Hematopoietic multipotent progenitor cell treated with erythropoietin and hydrocortisone succinate and interleukin-3 and kit ligand, for 8 days (in vitro differentiated cells): ENCODE results near the gene SARDH.

Source experiments
- DNase-seq: peaks from one replicate; pipeline ENCODE4 v3.0.0-alpha.2; 2015

The SARDH gene

GRCh38 chr9:133701321-133701980 is 36.7 kb downstream of the SARDH start:
- no peak for DNase-seq

GRCh38 chr9:133700819-133701320 is 37.3 kb downstream of the SARDH start:
- DNase-seq = no peak

- no peak for DNase-seq
These were observed 38.6 kb downstream of the SARDH start for GRCh38 chr9:133699546-133699945.

- no peak for DNase-seq
These were observed 42.1 kb downstream of the SARDH start for GRCh38 chr9:133696071-133696472.

GRCh38 chr9:133694686-133695085 is 43.5 kb downstream of the SARDH start:
- DNase-seq = no peak

DNA sequence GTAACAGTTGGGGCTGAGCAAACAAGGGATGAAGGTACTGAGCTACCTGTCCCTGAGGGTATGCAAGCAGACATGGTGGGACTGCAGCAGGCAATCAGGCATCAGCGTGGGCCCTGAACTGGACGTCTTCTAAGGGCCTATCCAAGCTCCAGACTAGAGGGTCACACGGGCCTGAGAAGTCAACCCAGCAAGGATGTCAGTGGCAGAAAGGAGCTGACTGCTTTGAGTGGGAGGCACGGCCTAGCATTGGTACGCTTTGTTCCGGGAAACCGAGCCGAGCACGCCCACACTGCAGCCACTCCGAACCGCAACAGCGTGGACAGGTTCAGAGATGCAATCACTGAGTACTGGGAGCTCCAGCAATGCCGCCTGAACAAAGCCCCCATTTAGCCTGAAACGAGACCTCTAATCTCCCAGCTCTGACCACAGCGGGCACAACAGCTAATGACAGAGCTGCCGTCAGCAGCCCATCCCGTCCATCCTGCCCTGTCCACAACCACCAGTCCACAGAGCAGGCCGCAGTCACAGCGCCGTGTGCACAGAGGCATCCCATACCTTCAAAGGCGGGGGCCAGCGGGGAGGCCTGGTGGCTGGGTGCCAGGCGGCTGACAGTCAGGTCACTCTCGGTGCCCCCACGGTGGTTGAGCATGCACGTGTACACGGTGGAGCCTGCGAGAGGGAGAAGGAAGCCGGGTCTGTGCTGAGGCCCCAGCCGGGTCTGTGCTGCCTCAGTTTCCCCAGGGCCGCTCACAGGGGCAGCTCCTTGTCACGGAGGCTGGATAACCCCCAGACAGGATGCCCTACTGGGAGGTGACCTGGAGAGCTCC is 44.2 kb downstream of the SARDH start:
- DNase-seq = no peak

- DNase-seq = no peak
These were observed 45.0 kb downstream of the SARDH start for GRCh38 chr9:133693116-133693515.

- no peak for DNase-seq
These were observed 45.7 kb downstream of the SARDH start for GRCh38 chr9:133692364-133692985.

GRCh38 chr9:133691626-133692363 is 46.4 kb downstream of the SARDH start:
- DNase-seq = no peak

DNA sequence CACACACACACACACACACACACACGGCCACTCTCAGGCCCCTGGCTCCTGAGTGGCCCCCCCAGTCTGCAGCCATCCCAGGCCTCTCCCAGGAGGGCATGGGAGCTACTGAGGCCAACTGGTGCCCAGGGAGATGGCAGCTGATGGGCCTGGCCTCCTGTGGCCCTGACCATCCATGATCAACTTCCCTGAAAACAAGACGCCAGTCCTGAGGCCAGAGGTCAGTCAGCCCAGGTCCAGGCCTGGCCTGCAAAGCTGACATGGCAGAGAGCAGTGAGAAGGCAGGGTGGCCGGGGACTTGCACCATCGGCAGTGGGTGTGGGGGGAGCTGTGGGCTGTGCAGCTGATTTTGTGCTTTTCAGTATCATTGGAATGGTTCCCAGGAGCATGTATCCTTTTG is 47.0 kb downstream of the SARDH start:
- no peak for DNase-seq

- no peak for DNase-seq
These were observed 48.0 kb downstream of the SARDH start for GRCh38 chr9:133690081-133690561.

GRCh38 chr9:133689151-133689763 is 48.9 kb downstream of the SARDH start:
- DNase-seq = no peak

- no peak for DNase-seq
These were observed 50.0 kb downstream of the SARDH start for GRCh38 chr9:133687856-133688761.

DNA sequence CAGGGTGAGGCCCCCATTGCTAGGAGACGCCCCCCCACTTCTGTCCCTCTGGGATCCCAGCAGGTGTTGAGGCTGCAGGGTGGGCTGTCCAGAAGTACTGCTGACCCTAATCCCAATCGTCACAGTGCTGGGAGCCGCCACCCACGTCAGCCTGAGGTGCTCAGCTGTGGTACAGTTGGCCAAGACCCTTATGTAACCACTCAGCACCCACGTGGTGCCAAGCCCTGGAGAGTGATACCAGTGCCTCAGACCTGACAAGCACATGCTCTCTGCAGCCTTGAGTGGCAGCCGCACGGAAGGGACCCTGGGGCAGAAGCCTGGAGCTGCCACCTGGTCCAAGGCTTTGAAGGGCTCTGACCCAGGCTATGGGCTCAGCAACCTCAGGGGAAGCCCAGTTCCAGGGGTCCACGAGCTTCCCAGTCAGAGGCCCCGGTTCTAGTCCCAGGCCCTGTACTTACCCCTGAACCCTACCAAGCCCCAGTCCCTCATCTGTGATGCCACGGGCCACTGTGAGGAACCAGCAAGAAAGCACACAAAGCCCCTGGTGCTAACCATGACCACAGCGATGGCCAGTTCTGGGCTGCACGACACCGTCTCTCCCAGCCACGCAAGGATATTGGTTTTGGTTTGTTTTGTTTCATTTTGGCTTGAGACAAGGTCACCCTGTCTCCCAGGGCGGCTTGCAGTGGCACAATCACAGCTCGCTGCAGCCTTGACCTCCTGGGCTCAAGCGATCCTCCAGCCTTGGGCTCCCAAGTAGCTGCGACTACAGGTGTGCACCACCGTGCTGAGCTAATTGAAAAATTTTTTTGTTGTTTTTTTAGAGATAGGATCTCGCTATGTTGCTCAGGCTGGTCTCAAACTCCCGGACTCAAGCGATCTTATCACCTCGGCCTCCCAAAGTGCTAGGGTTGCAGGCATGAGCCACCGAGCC is 51.2 kb downstream of the SARDH start:
- DNase-seq = no peak

GRCh38 chr9:133685653-133686609 is 52.2 kb downstream of the SARDH start:
- no peak for DNase-seq

GRCh38 chr9:133684936-133685361 is 53.2 kb downstream of the SARDH start:
- no peak for DNase-seq

- no peak for DNase-seq
These were observed 53.8 kb downstream of the SARDH start for GRCh38 chr9:133684121-133684935.

- no peak for DNase-seq
These were observed 54.5 kb downstream of the SARDH start for GRCh38 chr9:133683586-133684120.
